Measurements from ENCODE around the gene ASMTL. TPM values are rescaled to one million over a fixed set of nuclear protein-coding genes. Genes with fewer than 3 reads are reported as not detected.

Gene ASMTL
- total and polyA plus RNA-seq, 2 of the 13 experiments (the other 11 are each of a cell fraction or from before 2014, with no cell fraction given): 5.6 to 16.3 TPM

GRCh38 chrX:1391707-1392375, 60.9 kb downstream of the ASMTL start, which contains the start of gene SLC25A6 (continued):
- TF ChIP-seq KIAA2018 (CRISPR knock-in tag; IDR thresholded peaks at IDR 0.05; ENCODE audit: borderline replicate concordance) (no peak), EEA1 (CRISPR knock-in tag; IDR thresholded peaks at IDR 0.05; ENCODE audit: borderline replicate concordance) (no peak; the same call in 1 of the 2 replicates), ZNF337 (CRISPR knock-in tag; IDR thresholded peaks at IDR 0.05; ENCODE audit: borderline replicate concordance, low read depth) (0 out of 2 replicates have a peak, but pooled peaks have one; percentile 31), PAF1 (CRISPR knock-in tag; IDR thresholded peaks at IDR 0.05) (peak; percentile 43; the same call in 1 of the 2 replicates), MTERF4 (CRISPR knock-in tag; IDR thresholded peaks at IDR 0.05) (peak; percentile 65; the same call in 1 of the 2 replicates), ZNF207 (IDR thresholded peaks at IDR 0.05; ENCODE audit: borderline replicate concordance) (no peak), CSRNP2 (CRISPR knock-in tag; conservative IDR thresholded peaks at IDR 0.05; ENCODE audit: low read depth) (no peak)
- TF ChIP-seq, protein P1, sequence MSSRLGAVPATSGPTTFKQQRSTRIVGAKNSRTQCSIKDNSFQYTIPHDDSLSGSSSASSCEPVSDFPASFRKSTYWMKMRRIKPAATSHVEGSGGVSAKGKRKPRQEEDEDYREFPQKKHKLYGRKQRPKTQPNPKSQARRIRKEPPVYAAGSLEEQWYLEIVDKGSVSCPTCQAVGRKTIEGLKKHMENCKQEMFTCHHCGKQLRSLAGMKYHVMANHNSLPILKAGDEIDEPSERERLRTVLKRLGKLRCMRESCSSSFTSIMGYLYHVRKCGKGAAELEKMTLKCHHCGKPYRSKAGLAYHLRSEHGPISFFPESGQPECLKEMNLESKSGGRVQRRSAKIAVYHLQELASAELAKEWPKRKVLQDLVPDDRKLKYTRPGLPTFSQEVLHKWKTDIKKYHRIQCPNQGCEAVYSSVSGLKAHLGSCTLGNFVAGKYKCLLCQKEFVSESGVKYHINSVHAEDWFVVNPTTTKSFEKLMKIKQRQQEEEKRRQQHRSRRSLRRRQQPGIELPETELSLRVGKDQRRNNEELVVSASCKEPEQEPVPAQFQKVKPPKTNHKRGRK (CRISPR knock-in tag; IDR thresholded peaks at IDR 0.05): no peak
- TF ChIP-seq, protein P2, sequence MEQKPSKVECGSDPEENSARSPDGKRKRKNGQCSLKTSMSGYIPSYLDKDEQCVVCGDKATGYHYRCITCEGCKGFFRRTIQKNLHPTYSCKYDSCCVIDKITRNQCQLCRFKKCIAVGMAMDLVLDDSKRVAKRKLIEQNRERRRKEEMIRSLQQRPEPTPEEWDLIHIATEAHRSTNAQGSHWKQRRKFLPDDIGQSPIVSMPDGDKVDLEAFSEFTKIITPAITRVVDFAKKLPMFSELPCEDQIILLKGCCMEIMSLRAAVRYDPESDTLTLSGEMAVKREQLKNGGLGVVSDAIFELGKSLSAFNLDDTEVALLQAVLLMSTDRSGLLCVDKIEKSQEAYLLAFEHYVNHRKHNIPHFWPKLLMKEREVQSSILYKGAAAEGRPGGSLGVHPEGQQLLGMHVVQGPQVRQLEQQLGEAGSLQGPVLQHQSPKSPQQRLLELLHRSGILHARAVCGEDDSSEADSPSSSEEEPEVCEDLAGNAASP (CRISPR knock-in tag; IDR thresholded peaks at IDR 0.05; ENCODE audit: borderline replicate concordance): no peak
